SK-N-SH (cell line): ENCODE measurements around the gene TMEM200C. TPM values are rescaled to one million over a fixed set of nuclear protein-coding genes. Genes with fewer than 3 reads are reported as not detected.

Experiments used
- CTCF ChIA-PET: fragments of 300-600, 350-600 bp; formaldehyde crosslinking; extraction: SDS; loops from one replicate; lab custom pipeline; 2021; lab: Yijun Ruan, JAX
- POLR2A ChIA-PET: fragments of 350-600 bp; sonication (Branson Sonifier 250); formaldehyde crosslinking; extraction: SDS; loops from one replicate; lab custom pipeline; 2020; ENCODE audit warnings: antibody characterized with exemption, inconsistent platforms; lab: Yijun Ruan, JAX
- DNase-seq: peaks from one replicate; pipeline ENCODE4 v3.0.0; 2012
- H2AFZ ChIP-seq: fragments of 200-600 bp; sonication (generic); 2 replicates; pipeline ENCODE4 v1.8.1; 2016; ENCODE audit warnings: antibody characterized with exemption, mild to moderate bottlenecking, low read depth
- H3F3A ChIP-seq: fragments of 200-600 bp; sonication (generic); replicated peaks from 2 replicates; pipeline ENCODE3; 2016; ENCODE audit warnings: antibody characterized with exemption, mild to moderate bottlenecking; ENCODE audit not compliant: insufficient read depth
- H3K27ac ChIP-seq, 2 experiments: fragments of 200-500 bp in 1 of 2; fragments of 200-600 bp in 1 of 2; sonication (Bioruptor generic) in 1 of 2; sonication (generic), shearing (Covaris generic) in 1 of 2; 2 replicates each; pipeline versions ENCODE4 v1.5.1 to v1.6.1; 2014 to 2016; ENCODE audit warnings: low read depth in 2 of 2, inconsistent platforms in 1 of 2, low read length in 1 of 2, mild to moderate bottlenecking in 1 of 2, mixed read lengths in 1 of 2
- H3K27me3 ChIP-seq: fragments of 200-600 bp; sonication (generic), shearing (Covaris generic); 2 replicates; pipeline ENCODE4 v1.6.1; 2016; ENCODE audit warnings: mixed run types; ENCODE audit not compliant: insufficient read depth
- H3K36me3 ChIP-seq, 2 experiments: fragments of 200-500 bp in 1 of 2; fragments of 200-600 bp in 1 of 2; sonication (Bioruptor generic) in 1 of 2; sonication (generic) in 1 of 2; replicated peaks in 1 of 2; 2 replicates each; pipeline versions ENCODE3 to v1.5.1; 2014 to 2016; ENCODE audit warnings: low read length in 1 of 2, mild to moderate bottlenecking in 1 of 2; ENCODE audit not compliant: insufficient read depth in 2 of 2, control insufficient read depth in 1 of 2
- H3K4me1 ChIP-seq, 2 experiments: fragments of 200-500 bp in 1 of 2; fragments of 200-600 bp in 1 of 2; sonication (Bioruptor generic) in 1 of 2; sonication (generic), shearing (Covaris generic) in 1 of 2; 2 replicates each; pipeline versions ENCODE4 v1.5.1 to v1.6.1; 2014 to 2016; ENCODE audit warnings: low read depth in 1 of 2, low read length in 1 of 2, mixed run types in 1 of 2; ENCODE audit not compliant: insufficient read depth in 2 of 2, control insufficient read depth in 1 of 2
- H3K4me2 ChIP-seq: fragments of 200-600 bp; sonication (generic), shearing (Covaris generic); 2 replicates; pipeline ENCODE4 v1.6.1; 2017; ENCODE audit warnings: mixed run types
- H3K4me3 ChIP-seq, 2 experiments: fragments of 200-500 bp in 1 of 2; fragments of 200-600 bp in 1 of 2; sonication (Bioruptor generic) in 1 of 2; sonication (generic), shearing (Covaris generic) in 1 of 2; 2 replicates each; pipeline versions ENCODE4 v1.5.1 to v1.8.1; 2014 to 2016; ENCODE audit warnings: low read depth in 2 of 2, inconsistent platforms in 1 of 2, low read length in 1 of 2, mild to moderate bottlenecking in 1 of 2, mixed read lengths in 1 of 2, moderate library complexity in 1 of 2
- H3K79me2 ChIP-seq: fragments of 200-600 bp; sonication (generic); 2 replicates; pipeline ENCODE4 v1.8.1; 2017; ENCODE audit warnings: mild to moderate bottlenecking; ENCODE audit not compliant: insufficient read depth
- H3K9ac ChIP-seq: fragments of 200-600 bp; sonication (generic); 2 replicates; pipeline ENCODE4 v1.6.1; 2017; ENCODE audit warnings: mixed run types
- H3K9me2 ChIP-seq: fragments of 200-600 bp; sonication (generic); 2 replicates; pipeline ENCODE4 v1.6.1; 2017; ENCODE audit warnings: mixed run types
- H3K9me3 ChIP-seq: fragments of 200-600 bp; sonication (generic); 2 replicates; pipeline ENCODE4 v1.6.1; 2017; ENCODE audit warnings: mixed run types, mild to moderate bottlenecking, moderate library complexity
- H4K20me1 ChIP-seq: fragments of 200-600 bp; sonication (generic); 2 replicates; pipeline ENCODE4 v1.6.1; 2017; ENCODE audit warnings: mild to moderate bottlenecking, mixed run types; ENCODE audit not compliant: insufficient read depth
- ELF1 ChIP-seq: IDR thresholded peaks from 2 replicates; pipeline ENCODE4 v1.4.0; 2012
- EP300 ChIP-seq, 2 experiments: IDR thresholded peaks; 2 replicates each; pipeline versions ENCODE4 v1.4.0 to v1.6.1; 2012; ENCODE audit warnings: borderline replicate concordance in 1 of 2, low read depth in 1 of 2, low read length in 1 of 2
- FOSL2 ChIP-seq: IDR thresholded peaks from 2 replicates; pipeline ENCODE4 v1.4.0; 2012; ENCODE audit warnings: low read depth, mild to moderate bottlenecking, moderate library complexity, borderline replicate concordance
- FOXJ3 ChIP-seq: sonication (generic); formaldehyde crosslinking; IDR thresholded peaks from 2 replicates; pipeline ENCODE4 v1.5.1; 2020; ENCODE audit warnings: mild to moderate bottlenecking, missing genetic modification reagents
- FOXM1 ChIP-seq: IDR thresholded peaks from 2 replicates; pipeline ENCODE4 v1.4.0; 2012; ENCODE audit warnings: low read depth, mild to moderate bottlenecking
- JUND ChIP-seq: IDR thresholded peaks from 2 replicates; pipeline ENCODE4 v1.4.0; 2012
- NFIC ChIP-seq: IDR thresholded peaks from 2 replicates; pipeline ENCODE4 v1.4.0; 2012; ENCODE audit warnings: borderline replicate concordance
- RAD21 ChIP-seq: IDR thresholded peaks from 2 replicates; pipeline ENCODE4 v1.6.1; 2012; ENCODE audit warnings: mild to moderate bottlenecking, low read length
- SMC3 ChIP-seq: IDR thresholded peaks from 2 replicates; pipeline ENCODE4 v1.6.1; 2012; ENCODE audit warnings: low read depth, low read length, improper control_type of control experiment
- TCF12 ChIP-seq: IDR thresholded peaks from 2 replicates; pipeline ENCODE4 v1.4.0; 2012
- TEAD4 ChIP-seq: IDR thresholded peaks from 2 replicates; pipeline ENCODE4 v1.4.0; 2012; ENCODE audit warnings: mild to moderate bottlenecking, borderline replicate concordance; ENCODE audit not compliant: insufficient read depth
- YY1 ChIP-seq: IDR thresholded peaks from 2 replicates; pipeline ENCODE4 v1.4.0; 2012; ENCODE audit warnings: low read depth, mild to moderate bottlenecking
- polyA plus RNA-seq, 3 experiments: library from polyadenylated mRNA; depleted of rRNA; stranded (reverse); fragments of >200 nt; gene quantifications; 2 replicates each; pipeline ENCODE4 v1.2.3, GENCODE V29; 2012
- TF ChIP-seq, protein P1 (sequence below): fragments of 150-350 bp; IDR thresholded peaks from 2 replicates; pipeline ENCODE4 v1.6.1; 2017; ENCODE audit warnings: antibody characterized with exemption, low read length, low read depth, borderline replicate concordance
- TF ChIP-seq, protein P2 (sequence below): fragments of 200-600 bp; sonication (generic); IDR thresholded peaks from 2 replicates; pipeline ENCODE4 v1.6.1; 2017; ENCODE audit warnings: antibody characterized with exemption, mild to moderate bottlenecking, moderate library complexity
- TF ChIP-seq, protein P3 (sequence below): IDR thresholded peaks from 2 replicates; pipeline ENCODE4 v1.4.0; 2012; ENCODE audit warnings: low read depth

The TMEM200C gene
- polyA plus RNA-seq, 1 of the 3 experiments (the other 2 are of a cell fraction) = not detected

GRCh38 chr18:5879479-5879882 is 15.8 kb downstream of the TMEM200C start:
- Histone ChIP-seq H3K36me3 (no peaks in the 10 kb centered on the region), H3K9me3 (no peaks in the 10 kb centered on the region), H2AFZ (no peak overlapping the region), H3K9me2 (no peaks in the 10 kb centered on the region), H3K4me3 (peak overlapping the region in 1 of 2 experiments; percentile 7; a peak in 1 of 4 replicates), H3K79me2 (no peaks in the 10 kb centered on the region), H3K4me1 (no peaks in the 10 kb centered on the region), H3K27ac (no peak overlapping the region), H3F3A (no peaks in the 10 kb centered on the region), H3K9ac (no peak overlapping the region), H4K20me1 (no peaks in the 10 kb centered on the region), H3K27me3 (no peaks in the 10 kb centered on the region), H3K4me2 (no peak overlapping the region)
- ChIA-PET POLR2A (no interaction called here), CTCF (interaction anchor here (0.6 to 5.0 kb wide), 45 partner anchors 9 to 1298 kb away, joined by 3 to 52 read pairs (median 4); no protein-coding TSS in a partner anchor)
- peak; percentile 39 for DNase-seq
- TF ChIP-seq TEAD4 (no peak), RAD21 (peak; percentile 86), SMC3 (peak; percentile 71)
- TF ChIP-seq, protein P1, sequence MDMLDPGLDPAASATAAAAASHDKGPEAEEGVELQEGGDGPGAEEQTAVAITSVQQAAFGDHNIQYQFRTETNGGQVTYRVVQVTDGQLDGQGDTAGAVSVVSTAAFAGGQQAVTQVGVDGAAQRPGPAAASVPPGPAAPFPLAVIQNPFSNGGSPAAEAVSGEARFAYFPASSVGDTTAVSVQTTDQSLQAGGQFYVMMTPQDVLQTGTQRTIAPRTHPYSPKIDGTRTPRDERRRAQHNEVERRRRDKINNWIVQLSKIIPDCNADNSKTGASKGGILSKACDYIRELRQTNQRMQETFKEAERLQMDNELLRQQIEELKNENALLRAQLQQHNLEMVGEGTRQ = no peak
- TF ChIP-seq, protein P2, sequence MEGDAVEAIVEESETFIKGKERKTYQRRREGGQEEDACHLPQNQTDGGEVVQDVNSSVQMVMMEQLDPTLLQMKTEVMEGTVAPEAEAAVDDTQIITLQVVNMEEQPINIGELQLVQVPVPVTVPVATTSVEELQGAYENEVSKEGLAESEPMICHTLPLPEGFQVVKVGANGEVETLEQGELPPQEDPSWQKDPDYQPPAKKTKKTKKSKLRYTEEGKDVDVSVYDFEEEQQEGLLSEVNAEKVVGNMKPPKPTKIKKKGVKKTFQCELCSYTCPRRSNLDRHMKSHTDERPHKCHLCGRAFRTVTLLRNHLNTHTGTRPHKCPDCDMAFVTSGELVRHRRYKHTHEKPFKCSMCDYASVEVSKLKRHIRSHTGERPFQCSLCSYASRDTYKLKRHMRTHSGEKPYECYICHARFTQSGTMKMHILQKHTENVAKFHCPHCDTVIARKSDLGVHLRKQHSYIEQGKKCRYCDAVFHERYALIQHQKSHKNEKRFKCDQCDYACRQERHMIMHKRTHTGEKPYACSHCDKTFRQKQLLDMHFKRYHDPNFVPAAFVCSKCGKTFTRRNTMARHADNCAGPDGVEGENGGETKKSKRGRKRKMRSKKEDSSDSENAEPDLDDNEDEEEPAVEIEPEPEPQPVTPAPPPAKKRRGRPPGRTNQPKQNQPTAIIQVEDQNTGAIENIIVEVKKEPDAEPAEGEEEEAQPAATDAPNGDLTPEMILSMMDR = peak; percentile 85

DNA sequence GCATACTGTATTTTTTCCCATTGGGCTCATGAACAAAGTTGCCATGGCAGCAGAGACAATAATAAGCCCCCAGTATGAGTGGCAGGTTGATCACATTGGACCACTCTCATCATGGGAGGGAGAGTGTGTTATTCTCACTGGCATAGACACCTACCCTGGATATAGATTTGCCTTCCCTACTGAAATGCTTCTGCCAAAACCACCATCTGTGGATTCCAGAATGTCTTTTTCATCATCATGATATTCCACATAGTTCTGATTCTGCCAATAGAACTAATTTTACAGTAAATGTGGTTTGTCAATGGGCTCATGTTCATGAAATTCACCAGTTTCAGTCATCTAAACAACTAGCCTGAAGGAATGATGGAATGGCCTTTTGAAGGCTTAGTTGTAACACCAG is 18.4 kb downstream of the TMEM200C start:
- H3K4me1 ChIP-seq = no peaks in the 10 kb centered on the region
- H3K9me2 ChIP-seq = no peaks in the 10 kb centered on the region
- H3K4me2 ChIP-seq = no peak overlapping the region
- H4K20me1 ChIP-seq = no peaks in the 10 kb centered on the region
- no peak overlapping the region for H3K9ac ChIP-seq
- H3K9me3 ChIP-seq = no peaks in the 10 kb centered on the region
- no peak for DNase-seq
- H3K4me3 ChIP-seq = no peak overlapping the region
- CTCF ChIA-PET = interaction anchor here (5.0 kb wide), 1 partner anchor 13 kb away, joined by 52 read pairs; no protein-coding TSS in a partner anchor
- no peaks in the 10 kb centered on the region for H3K36me3 ChIP-seq
- no peaks in the 10 kb centered on the region for H3K79me2 ChIP-seq
- H3K27me3 ChIP-seq = no peaks in the 10 kb centered on the region
- no peak overlapping the region for H3K27ac ChIP-seq
- POLR2A ChIA-PET = no interaction called here
- no peaks in the 10 kb centered on the region for H3F3A ChIP-seq
- H2AFZ ChIP-seq = no peak overlapping the region
- TF ChIP-seq TCF12 (no peak), FOXJ3 (no peak), FOXM1 (no peak), TEAD4 (no peak)
- TF ChIP-seq, protein P3, sequence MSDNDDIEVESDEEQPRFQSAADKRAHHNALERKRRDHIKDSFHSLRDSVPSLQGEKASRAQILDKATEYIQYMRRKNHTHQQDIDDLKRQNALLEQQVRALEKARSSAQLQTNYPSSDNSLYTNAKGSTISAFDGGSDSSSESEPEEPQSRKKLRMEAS = no peak
- TF ChIP-seq, all 33 proteins: peak for 0

GRCh38 chr18:5874336-5874735 is 21.0 kb downstream of the TMEM200C start:
- no peak overlapping the region for H3K9ac ChIP-seq
- CTCF ChIA-PET = interaction anchor here (1.0 to 1.3 kb wide), 3 partner anchors 16 to 345 kb away, joined by 3 to 4 read pairs (median 3); no protein-coding TSS in a partner anchor

More at GRCh38 chr18:5874336-5874735, 21.0 kb downstream of the TMEM200C start:
- H2AFZ ChIP-seq = no peak overlapping the region
- no peaks in the 10 kb centered on the region for H3K79me2 ChIP-seq
- H3K4me2 ChIP-seq = no peak overlapping the region
- POLR2A ChIA-PET = no interaction called here
- no peaks in the 10 kb centered on the region for H3F3A ChIP-seq
- H4K20me1 ChIP-seq = no peaks in the 10 kb centered on the region
- TF ChIP-seq ELF1 (no peak), JUND (no peak), NFIC (no peak), EP300 (IDR thresholded peaks at IDR 0.05; ENCODE audit: borderline replicate concordance in 1 of 2, low read depth in 1 of 2, low read length in 1 of 2) (no peak), YY1 (no peak), FOSL2 (no peak)
- TF ChIP-seq, protein P3 = no peak
- no peak for DNase-seq
- H3K27ac ChIP-seq = no peak overlapping the region
- no peak overlapping the region for H3K4me3 ChIP-seq
- H3K9me3 ChIP-seq = no peaks in the 10 kb centered on the region
- no peaks in the 10 kb centered on the region for H3K36me3 ChIP-seq
- H3K4me1 ChIP-seq = no peaks in the 10 kb centered on the region
- H3K27me3 ChIP-seq = no peaks in the 10 kb centered on the region
- H3K9me2 ChIP-seq = no peaks in the 10 kb centered on the region
